ENCODE results near the gene KLHL18.

- no peak for TF ChIP-seq CTCF (IDR thresholded peaks at IDR 0.05)
- peak; percentile 67 for TF ChIP-seq POLR2AphosphoS5 (IDR thresholded peaks at IDR 0.05; ENCODE audit: low read depth, low read length)
- TF ChIP-seq TCF7L2 (IDR thresholded peaks at IDR 0.05; ENCODE audit: low read depth, low read length), result peak; percentile 77
Observed at GRCh38 chr3:47282424-47283192, at the start of gene KLHL18, which contains the start of gene KIF9.
